Testis (tissue), 2 donors: ENCODE data around the gene NRXN3.

Experiments
- POLR2A ChIP-seq: fragments of 450-650 bp; IDR thresholded peaks from one replicate; pipeline ENCODE4 v1.6.1; 2017; ENCODE audit warnings: antibody characterized with exemption, mild to moderate bottlenecking, moderate library complexity
- TF ChIP-seq, protein P1 (sequence below), 3 experiments: fragments of 450-650 bp in 2 of 3; fragments of 200-600 bp in 1 of 3; sonication (generic) in 1 of 3; IDR thresholded peaks; one replicate each; pipeline ENCODE4 v1.5.1; 2016 to 2019; ENCODE audit warnings: antibody characterized with exemption in 3 of 3, mild to moderate bottlenecking in 2 of 3, moderate library complexity in 1 of 3

GRCh38 chr14:79663453-79663852 lies 1493.3 kb downstream of the NRXN3 start:
- no peak for TF ChIP-seq POLR2A
- TF ChIP-seq, protein P1, sequence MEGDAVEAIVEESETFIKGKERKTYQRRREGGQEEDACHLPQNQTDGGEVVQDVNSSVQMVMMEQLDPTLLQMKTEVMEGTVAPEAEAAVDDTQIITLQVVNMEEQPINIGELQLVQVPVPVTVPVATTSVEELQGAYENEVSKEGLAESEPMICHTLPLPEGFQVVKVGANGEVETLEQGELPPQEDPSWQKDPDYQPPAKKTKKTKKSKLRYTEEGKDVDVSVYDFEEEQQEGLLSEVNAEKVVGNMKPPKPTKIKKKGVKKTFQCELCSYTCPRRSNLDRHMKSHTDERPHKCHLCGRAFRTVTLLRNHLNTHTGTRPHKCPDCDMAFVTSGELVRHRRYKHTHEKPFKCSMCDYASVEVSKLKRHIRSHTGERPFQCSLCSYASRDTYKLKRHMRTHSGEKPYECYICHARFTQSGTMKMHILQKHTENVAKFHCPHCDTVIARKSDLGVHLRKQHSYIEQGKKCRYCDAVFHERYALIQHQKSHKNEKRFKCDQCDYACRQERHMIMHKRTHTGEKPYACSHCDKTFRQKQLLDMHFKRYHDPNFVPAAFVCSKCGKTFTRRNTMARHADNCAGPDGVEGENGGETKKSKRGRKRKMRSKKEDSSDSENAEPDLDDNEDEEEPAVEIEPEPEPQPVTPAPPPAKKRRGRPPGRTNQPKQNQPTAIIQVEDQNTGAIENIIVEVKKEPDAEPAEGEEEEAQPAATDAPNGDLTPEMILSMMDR (IDR thresholded peaks at IDR 0.05) = no peak
